ENCODE data around the gene HGS. TPM values are rescaled to one million over a fixed set of nuclear protein-coding genes. Genes with fewer than 3 reads are reported as not detected.
A peak's percentile ranks its signal among the peaks of the same experiment; 100 is the strongest.

The HGS gene
- total and polyA plus RNA-seq, 2 of the 13 experiments (the other 11 are each of a cell fraction or from before 2014, with no cell fraction given), result 73.3 to 78.1 TPM

DNA sequence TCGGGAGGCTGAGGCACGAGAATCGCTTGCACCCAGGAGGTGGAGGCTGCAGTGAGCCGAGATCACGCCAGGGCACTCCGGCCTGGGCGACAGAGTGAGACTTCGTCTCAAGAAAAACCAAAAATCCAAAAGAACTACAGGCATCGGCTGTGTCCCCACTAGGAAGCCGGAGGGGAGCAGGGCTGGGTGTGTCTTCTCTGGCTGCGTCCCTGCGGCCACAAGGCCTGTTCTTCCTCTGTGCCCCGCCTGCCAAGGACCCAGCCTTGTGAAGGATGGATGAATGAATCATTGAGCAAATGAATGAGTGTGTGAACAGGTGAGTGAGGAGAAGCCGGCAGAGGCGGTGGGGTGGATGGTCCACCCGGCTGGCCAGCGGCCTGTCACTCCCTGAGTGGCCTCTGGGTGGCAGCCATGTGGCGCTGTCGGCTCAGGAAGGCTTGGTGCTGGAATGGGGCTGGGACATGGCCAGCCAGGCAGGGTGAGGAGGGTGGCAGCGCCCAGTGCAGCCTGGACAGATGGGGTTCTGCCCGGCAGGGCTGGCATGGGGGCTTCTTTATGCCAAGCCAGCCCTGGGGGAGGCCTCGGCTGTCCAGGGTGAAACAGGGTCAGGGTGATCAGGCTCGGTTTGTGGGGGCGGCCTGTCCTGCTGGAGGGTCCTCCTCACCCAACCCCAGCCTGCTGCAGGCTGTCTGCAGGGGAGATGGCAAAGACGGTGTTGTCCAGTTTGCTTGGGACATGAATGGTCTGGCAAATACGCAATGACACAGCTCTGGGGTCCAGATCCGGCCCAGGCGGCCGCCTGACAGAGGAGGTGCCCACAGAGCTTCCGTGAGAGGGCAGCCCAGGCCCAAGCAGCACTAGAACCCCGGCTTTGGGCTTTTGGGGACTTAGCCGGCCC, 49.9 kb downstream of the HGS start (continued):
- TF ChIP-seq CREB1 (IDR thresholded peaks at IDR 0.05) (no peak), CREB1 (CRISPR knock-in tag; IDR thresholded peaks at IDR 0.05) (no peak), ISL2 (CRISPR knock-in tag; IDR thresholded peaks at IDR 0.05) (no peak), AGO1 (IDR thresholded peaks at IDR 0.05; ENCODE audit: low read depth, low read length, poor library complexity, severe bottlenecking) (peak; percentile 61), NFYC (CRISPR knock-in tag; IDR thresholded peaks at IDR 0.05) (peak; percentile 32; the same call in 1 of the 2 replicates), EHMT2 (IDR thresholded peaks at IDR 0.05; ENCODE audit: borderline replicate concordance, low read depth, low read length) (no peak), ZNF589 (CRISPR knock-in tag; conservative IDR thresholded peaks at IDR 0.05) (no peak), KLF9 (CRISPR knock-in tag; IDR thresholded peaks at IDR 0.05; ENCODE audit: low read depth) (no peak), ZBTB21 (CRISPR knock-in tag; IDR thresholded peaks at IDR 0.05) (no peak), BCL6 (CRISPR knock-in tag; IDR thresholded peaks at IDR 0.05) (0 out of 2 replicates have a peak, but pooled peaks have one; percentile 31), REPIN1 (CRISPR knock-in tag; IDR thresholded peaks at IDR 0.05; ENCODE audit: borderline replicate concordance, low read depth) (0 out of 2 replicates have a peak, but pooled peaks have one; percentile 23), NKX3-1 (CRISPR knock-in tag; IDR thresholded peaks at IDR 0.05) (no peak), ZNF660 (CRISPR knock-in tag; IDR thresholded peaks at IDR 0.05; ENCODE audit: borderline replicate concordance, low read depth) (no peak), ZNF841 (CRISPR knock-in tag; IDR thresholded peaks at IDR 0.05; ENCODE audit: borderline replicate concordance) (no peak), NFIC (IDR thresholded peaks at IDR 0.05; ENCODE audit: low read length) (no peak), ZSCAN12 (CRISPR knock-in tag; IDR thresholded peaks at IDR 0.05) (no peak)
- TF ChIP-seq, protein P1, sequence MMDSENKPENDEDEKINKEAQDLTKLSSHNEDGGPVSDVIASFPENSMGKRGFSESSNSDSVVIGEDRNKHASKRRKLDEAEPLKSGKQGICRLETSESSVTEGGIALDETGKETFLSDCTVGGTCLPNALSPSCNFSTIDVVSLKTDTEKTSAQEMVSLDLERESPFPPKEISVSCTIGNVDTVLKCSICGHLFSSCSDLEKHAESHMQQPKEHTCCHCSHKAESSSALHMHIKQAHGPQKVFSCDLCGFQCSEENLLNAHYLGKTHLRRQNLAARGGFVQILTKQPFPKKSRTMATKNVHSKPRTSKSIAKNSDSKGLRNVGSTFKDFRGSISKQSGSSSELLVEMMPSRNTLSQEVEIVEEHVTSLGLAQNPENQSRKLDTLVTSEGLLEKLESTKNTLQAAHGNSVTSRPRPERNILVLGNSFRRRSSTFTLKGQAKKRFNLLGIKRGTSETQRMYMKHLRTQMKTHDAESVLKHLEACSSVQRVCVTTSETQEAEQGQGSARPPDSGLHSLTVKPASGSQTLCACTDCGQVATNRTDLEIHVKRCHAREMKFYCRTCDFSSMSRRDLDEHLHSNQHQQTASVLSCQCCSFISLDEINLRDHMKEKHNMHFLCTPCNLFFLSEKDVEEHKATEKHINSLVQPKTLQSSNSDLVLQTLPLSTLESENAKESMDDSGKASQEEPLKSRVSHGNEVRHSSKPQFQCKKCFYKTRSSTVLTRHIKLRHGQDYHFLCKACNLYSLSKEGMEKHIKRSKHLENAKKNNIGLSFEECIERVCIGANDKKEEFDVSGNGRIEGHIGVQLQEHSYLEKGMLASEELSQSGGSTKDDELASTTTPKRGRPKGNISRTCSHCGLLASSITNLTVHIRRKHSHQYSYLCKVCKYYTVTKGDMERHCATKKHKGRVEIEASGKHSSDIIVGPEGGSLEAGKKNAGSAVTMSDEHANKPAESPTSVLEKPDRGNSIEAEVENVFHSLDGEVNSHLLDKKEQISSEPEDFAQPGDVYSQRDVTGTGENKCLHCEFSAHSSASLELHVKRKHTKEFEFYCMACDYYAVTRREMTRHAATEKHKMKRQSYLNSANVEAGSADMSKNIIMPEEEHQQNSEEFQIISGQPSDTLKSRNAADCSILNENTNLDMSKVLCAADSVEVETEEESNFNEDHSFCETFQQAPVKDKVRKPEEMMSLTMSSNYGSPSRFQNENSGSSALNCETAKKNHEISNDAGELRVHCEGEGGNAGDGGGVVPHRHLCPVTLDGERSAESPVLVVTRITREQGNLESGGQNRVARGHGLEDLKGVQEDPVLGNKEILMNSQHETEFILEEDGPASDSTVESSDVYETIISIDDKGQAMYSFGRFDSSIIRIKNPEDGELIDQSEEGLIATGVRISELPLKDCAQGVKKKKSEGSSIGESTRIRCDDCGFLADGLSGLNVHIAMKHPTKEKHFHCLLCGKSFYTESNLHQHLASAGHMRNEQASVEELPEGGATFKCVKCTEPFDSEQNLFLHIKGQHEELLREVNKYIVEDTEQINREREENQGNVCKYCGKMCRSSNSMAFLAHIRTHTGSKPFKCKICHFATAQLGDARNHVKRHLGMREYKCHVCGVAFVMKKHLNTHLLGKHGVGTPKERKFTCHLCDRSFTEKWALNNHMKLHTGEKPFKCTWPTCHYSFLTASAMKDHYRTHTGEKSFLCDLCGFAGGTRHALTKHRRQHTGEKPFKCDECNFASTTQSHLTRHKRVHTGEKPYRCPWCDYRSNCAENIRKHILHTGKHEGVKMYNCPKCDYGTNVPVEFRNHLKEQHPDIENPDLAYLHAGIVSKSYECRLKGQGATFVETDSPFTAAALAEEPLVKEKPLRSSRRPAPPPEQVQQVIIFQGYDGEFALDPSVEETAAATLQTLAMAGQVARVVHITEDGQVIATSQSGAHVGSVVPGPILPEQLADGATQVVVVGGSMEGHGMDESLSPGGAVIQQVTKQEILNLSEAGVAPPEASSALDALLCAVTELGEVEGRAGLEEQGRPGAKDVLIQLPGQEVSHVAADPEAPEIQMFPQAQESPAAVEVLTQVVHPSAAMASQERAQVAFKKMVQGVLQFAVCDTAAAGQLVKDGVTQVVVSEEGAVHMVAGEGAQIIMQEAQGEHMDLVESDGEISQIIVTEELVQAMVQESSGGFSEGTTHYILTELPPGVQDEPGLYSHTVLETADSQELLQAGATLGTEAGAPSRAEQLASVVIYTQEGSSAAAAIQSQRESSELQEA (CRISPR knock-in tag; IDR thresholded peaks at IDR 0.05; ENCODE audit: not compliant biosample characterization), result no peak
- TF ChIP-seq, protein P2, sequence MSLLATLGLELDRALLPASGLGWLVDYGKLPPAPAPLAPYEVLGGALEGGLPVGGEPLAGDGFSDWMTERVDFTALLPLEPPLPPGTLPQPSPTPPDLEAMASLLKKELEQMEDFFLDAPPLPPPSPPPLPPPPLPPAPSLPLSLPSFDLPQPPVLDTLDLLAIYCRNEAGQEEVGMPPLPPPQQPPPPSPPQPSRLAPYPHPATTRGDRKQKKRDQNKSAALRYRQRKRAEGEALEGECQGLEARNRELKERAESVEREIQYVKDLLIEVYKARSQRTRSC (CRISPR knock-in tag; IDR thresholded peaks at IDR 0.05; ENCODE audit: low read depth), result no peak
- TF ChIP-seq, protein P3, sequence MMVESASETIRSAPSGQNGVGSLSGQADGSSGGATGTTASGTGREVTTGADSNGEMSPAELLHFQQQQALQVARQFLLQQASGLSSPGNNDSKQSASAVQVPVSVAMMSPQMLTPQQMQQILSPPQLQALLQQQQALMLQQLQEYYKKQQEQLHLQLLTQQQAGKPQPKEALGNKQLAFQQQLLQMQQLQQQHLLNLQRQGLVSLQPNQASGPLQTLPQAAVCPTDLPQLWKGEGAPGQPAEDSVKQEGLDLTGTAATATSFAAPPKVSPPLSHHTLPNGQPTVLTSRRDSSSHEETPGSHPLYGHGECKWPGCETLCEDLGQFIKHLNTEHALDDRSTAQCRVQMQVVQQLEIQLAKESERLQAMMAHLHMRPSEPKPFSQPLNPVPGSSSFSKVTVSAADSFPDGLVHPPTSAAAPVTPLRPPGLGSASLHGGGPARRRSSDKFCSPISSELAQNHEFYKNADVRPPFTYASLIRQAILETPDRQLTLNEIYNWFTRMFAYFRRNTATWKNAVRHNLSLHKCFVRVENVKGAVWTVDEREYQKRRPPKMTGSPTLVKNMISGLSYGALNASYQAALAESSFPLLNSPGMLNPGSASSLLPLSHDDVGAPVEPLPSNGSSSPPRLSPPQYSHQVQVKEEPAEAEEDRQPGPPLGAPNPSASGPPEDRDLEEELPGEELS (CRISPR knock-in tag; IDR thresholded peaks at IDR 0.05), result 0 out of 2 replicates have a peak, but pooled peaks have one; percentile 16
